GM12878 (cell line): ENCODE measurements around the gene SLCO2A1. TPM values are rescaled to one million over a fixed set of nuclear protein-coding genes. Genes with fewer than 3 reads are reported as not detected.

Experiments
- ATAC-seq: fragments of 200-7000 bp; cut with Tn5 transposase; 3 replicates; pipeline ENCODE4 v1.9.1; 2020; ENCODE audit warnings: mild to moderate bottlenecking, moderate library complexity
- BruUV-seq: library from RNA; stranded (reverse); fragments of 400-500 nt; replicated peaks from 2 replicates; lab custom pipeline; 2021; lab: Mats Ljungman, UMichigan
- CTCF ChIA-PET: fragments of 300-600 bp; sonication (Branson Sonifier 250); formaldehyde crosslinking; extraction: SDS; loops from one replicate; lab custom pipeline; 2021; ENCODE audit warnings: inconsistent platforms; lab: Yijun Ruan, JAX
- POLR2A ChIA-PET: fragments of 350-600 bp; formaldehyde crosslinking; extraction: SDS; loops from one replicate; lab custom pipeline; 2021; ENCODE audit warnings: inconsistent platforms; lab: Charles Lee
- RAD21 ChIA-PET: fragments of 300-600 bp; sonication (Branson Sonifier 250); formaldehyde crosslinking; loops from one replicate; lab custom pipeline; 2023; ENCODE audit warnings: antibody characterized with exemption; ENCODE audit not compliant: unreplicated experiment; lab: Charles Lee
- SMC1A ChIA-PET: fragments of 300-600 bp; sonication (Branson Sonifier 250); formaldehyde crosslinking; loops from one replicate; lab custom pipeline; 2023; ENCODE audit not compliant: unreplicated experiment, uncharacterized antibody; lab: Charles Lee
- DNase-seq: peaks from one replicate; pipeline ENCODE4 v3.0.0-alpha.2; 2011; ENCODE audit warnings: low read depth, low spot score
- FAIRE-seq: peaks from 3 replicates; lab custom pipeline; 2011; peaks lifted over from hg19 to GRCh38; lab: Jason Lieb, UNC
- H2AFZ ChIP-seq: 2 replicates; pipeline ENCODE4 v1.6.0; 2011; ENCODE audit warnings: low read depth, low read length, control low read depth; ENCODE audit not compliant: control insufficient read depth
- H3K27ac ChIP-seq: 2 replicates; pipeline ENCODE4 v1.5.1; 2011; ENCODE audit warnings: control low read depth; ENCODE audit not compliant: control insufficient read depth, insufficient read depth
- H3K27me3 ChIP-seq, 2 experiments: replicated peaks in 1 of 2; 2 replicates each; pipeline versions ENCODE4 v1.6.0 to v1.6.1; 2011; ENCODE audit warnings: low read length in 1 of 2; ENCODE audit not compliant: control insufficient read depth in 2 of 2, insufficient read depth in 2 of 2
- H3K36me3 ChIP-seq, 2 experiments: 2 replicates each; pipeline ENCODE4 v1.5.1; 2011; ENCODE audit warnings: low read length in 1 of 2; ENCODE audit not compliant: control insufficient read depth in 2 of 2, insufficient read depth in 2 of 2
- H3K4me1 ChIP-seq: 2 replicates; pipeline ENCODE4 v1.6.1; 2011; ENCODE audit warnings: mild to moderate bottlenecking, low read length, moderate library complexity, mixed read lengths; ENCODE audit not compliant: control insufficient read depth, insufficient read depth
- H3K4me2 ChIP-seq: 2 replicates; pipeline ENCODE4 v1.6.0; 2011; ENCODE audit warnings: control low read depth; ENCODE audit not compliant: control insufficient read depth, insufficient read depth
- H3K4me3 ChIP-seq: fragments of 200-600 bp; sonication (generic); 2 replicates; pipeline ENCODE4 v1.5.1; 2016
- H3K79me2 ChIP-seq: 2 replicates; pipeline ENCODE4 v1.6.0; 2011; ENCODE audit warnings: low read length; ENCODE audit not compliant: control insufficient read depth, insufficient read depth
- H3K9ac ChIP-seq: 2 replicates; pipeline ENCODE4 v1.8.0; 2011; ENCODE audit warnings: low read length, control low read depth, mixed read lengths; ENCODE audit not compliant: control insufficient read depth, insufficient read depth
- H3K9me3 ChIP-seq: replicated peaks from 3 replicates; pipeline ENCODE4 v1.5.1; 2011; ENCODE audit warnings: mild to moderate bottlenecking, low read length; ENCODE audit not compliant: control insufficient read depth, insufficient read depth
- H4K20me1 ChIP-seq: 2 replicates; pipeline ENCODE4 v1.6.0; 2011; ENCODE audit not compliant: control insufficient read depth, insufficient read depth
- ASH2L ChIP-seq: fragments of 300-600, 200-600 bp; sonication (generic); IDR thresholded peaks from 2 replicates; pipeline ENCODE4 v1.6.1; 2017; ENCODE audit warnings: low read depth, mild to moderate bottlenecking, borderline replicate concordance
- CREM ChIP-seq: IDR thresholded peaks from 2 replicates; pipeline ENCODE4 v1.6.1; 2014; ENCODE audit warnings: antibody characterized with exemption, low read depth
- FOS ChIP-seq: IDR thresholded peaks from 3 replicates; pipeline ENCODE4 v1.6.1; 2011; ENCODE audit warnings: borderline replicate concordance; ENCODE audit not compliant: insufficient read length; ENCODE audit errors: extremely low read depth
- KDM1A ChIP-seq: fragments of 200-600 bp; sonication (generic); IDR thresholded peaks from 2 replicates; pipeline ENCODE4 v1.6.1; 2016; ENCODE audit warnings: borderline replicate concordance
- NFYA ChIP-seq: IDR thresholded peaks from 2 replicates; pipeline ENCODE4 v1.6.1; 2011; ENCODE audit warnings: low read depth, mild to moderate bottlenecking, low read length, improper control_type of control experiment, borderline replicate concordance
- POU2F2 ChIP-seq: IDR thresholded peaks from 3 replicates; pipeline ENCODE4 v1.6.1; 2011; ENCODE audit warnings: low read depth, mild to moderate bottlenecking, low read length, borderline replicate concordance
- RBBP5 ChIP-seq: fragments of 200-600 bp; sonication (generic); conservative IDR thresholded peaks from 2 replicates; pipeline ENCODE4 v1.6.1; 2016
- RCOR1 ChIP-seq: conservative IDR thresholded peaks from 2 replicates; pipeline ENCODE4 v1.6.1; 2012; ENCODE audit warnings: low read depth, low read length, improper control_type of control experiment
- RELA ChIP-seq: fragments of 450-650 bp; IDR thresholded peaks from 2 replicates; pipeline ENCODE4 v1.8.0; 2014; ENCODE audit warnings: borderline replicate concordance; ENCODE audit not compliant: partially characterized antibody
- SMAD1 ChIP-seq: fragments of 450-650 bp; IDR thresholded peaks from 2 replicates; pipeline ENCODE4 v1.6.1; 2018; ENCODE audit warnings: mild to moderate bottlenecking, low read depth; ENCODE audit not compliant: partially characterized antibody
- YY1 ChIP-seq: IDR thresholded peaks from 2 replicates; pipeline ENCODE4 v1.6.1; 2011; ENCODE audit warnings: low read depth, mild to moderate bottlenecking, low read length
- ZNF274 ChIP-seq: IDR thresholded peaks from one replicate; pipeline ENCODE4 v1.8.0; 2011; ENCODE audit not compliant: insufficient read length, insufficient read depth
- WGBS: methylation state at CpG from one replicate; pipeline ENCODE4 v1.1.6; 2016; ENCODE audit warnings: low lambda C conversion rate; ENCODE audit not compliant: insufficient replicate concordance, insufficient coverage; ENCODE audit errors: missing lambda C conversion rate; 5-methylcytosine and 5-hydroxymethylcytosine counted together
- in situ Hi-C: fragments of 300-500 bp; cut with MboI; formaldehyde crosslinking; loops from 9 replicates; pipeline ENCODE4 v1.14.3; 2018; ENCODE audit warnings: mixed read lengths
- intact Hi-C: fragments of 100-400 bp; cut with micrococcal nuclease; formaldehyde crosslinking; loops from one replicate; pipeline ENCODE4 v1.14.2; 2022; ENCODE audit not compliant: unreplicated experiment
- polyA plus RNA-seq, 11 experiments: library from polyadenylated mRNA; depleted of rRNA in 4 of 11; unstranded in 6 of 11; stranded (reverse) in 5 of 11; fragments of >200 nt; fragmentation: Nextera tagmentation in 4 of 11; fragmentation: Illumina TruSeq in 1 of 11; extraction: Ambion mirVana in 4 of 11; extraction: Trizol in 1 of 11; gene quantifications; 1 replicate in 1 of 11; 2 replicates in 10 of 11; pipeline versions ENCODE4 v1.2.1 to v1.2.3, GENCODE V29; 2011 to 2016; ENCODE audit warnings: inconsistent platforms in 2 of 11, missing spikeins in 2 of 11, low read depth in 1 of 11
- total RNA-seq, 4 experiments: library from RNA; depleted of rRNA in 3 of 4; stranded (reverse); fragments of >200 nt in 3 of 4; fragmentation: Illumina TruSeq in 1 of 4; extraction: Trizol in 1 of 4; gene quantifications; 2 replicates each; pipeline versions ENCODE4 v1.2.1 to v1.2.3, GENCODE V29; 2013 to 2021
- TF ChIP-seq, protein P1 (sequence below): fragments of 450-650 bp; IDR thresholded peaks from 2 replicates; pipeline ENCODE4 v1.6.1; 2017; ENCODE audit warnings: mild to moderate bottlenecking, low read depth, inconsistent platforms; ENCODE audit not compliant: poor library complexity, severe bottlenecking
- TF ChIP-seq, protein P2 (sequence below): fragments of 150-350 bp; IDR thresholded peaks from 2 replicates; pipeline ENCODE4 v1.6.1; 2014; ENCODE audit warnings: mild to moderate bottlenecking, low read depth, low read length
- TF ChIP-seq, protein P3 (sequence below): IDR thresholded peaks from 2 replicates; pipeline ENCODE4 v1.6.1; 2011; ENCODE audit warnings: low read depth, low read length, improper control_type of control experiment, borderline replicate concordance

The SLCO2A1 gene
- total and polyA plus RNA-seq, 10 of the 15 experiments (the other 5 are each of a cell fraction or from before 2014, with no cell fraction given) = 0.05 TPM; not detected in 9

DNA sequence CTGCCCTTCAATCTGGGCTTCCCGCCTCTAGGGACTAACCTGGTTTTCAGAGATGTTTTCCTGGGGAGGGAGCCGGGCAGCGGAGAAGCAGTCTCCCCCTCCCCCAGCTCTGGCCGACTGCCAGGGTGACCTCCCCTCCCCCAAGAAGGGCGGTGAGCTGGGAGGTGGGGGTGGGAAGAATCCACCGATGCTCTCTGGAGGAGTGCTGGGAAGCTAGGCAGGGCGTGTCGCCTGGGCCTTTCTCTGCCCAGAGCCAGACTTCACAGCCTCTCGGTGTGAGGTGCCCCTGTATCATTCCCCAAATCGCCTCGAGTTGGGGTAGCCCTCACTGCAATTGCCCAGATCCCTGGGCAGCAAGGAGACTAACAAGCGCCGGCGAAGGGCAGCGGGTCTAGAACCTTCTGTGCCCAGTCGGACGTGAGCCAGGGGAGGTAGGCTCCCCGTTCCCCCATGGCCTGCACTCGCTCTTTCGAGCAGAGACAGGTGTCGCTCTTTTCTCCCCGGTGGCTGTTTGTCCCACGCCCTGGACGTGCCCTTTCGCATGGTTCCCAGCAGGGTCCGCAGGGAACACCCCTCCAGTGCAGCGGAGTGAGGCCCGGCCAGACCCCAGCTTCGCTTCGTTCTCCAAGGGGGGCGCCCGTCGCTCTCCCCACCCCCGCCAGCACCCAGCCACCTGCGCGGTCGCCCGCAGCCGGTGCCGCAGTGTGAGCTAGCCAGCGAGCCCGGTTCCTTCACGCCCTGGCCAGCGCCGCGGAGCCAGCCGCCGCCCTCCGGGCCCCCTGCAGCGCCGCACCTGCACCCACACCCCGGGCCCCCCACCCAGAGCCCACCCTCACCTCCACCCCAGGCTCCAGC, 135.1 kb downstream of the SLCO2A1 start:
- Histone ChIP-seq H4K20me1 (no peaks in the 10 kb centered on the region; the same call in 1 of the 2 replicates), H3K4me1 (no peaks in the 10 kb centered on the region), H3K9me3 (no peaks in the 10 kb centered on the region; the same call in 2 of the 3 replicates), H3K36me3 (no peaks in the 10 kb centered on the region), H3K27ac (no peak overlapping the region), H2AFZ (no peak overlapping the region), H3K4me2 (peak overlapping the region; percentile 33; the same call in 1 of the 2 replicates), H3K4me3 (no peak overlapping the region), H3K79me2 (no peaks in the 10 kb centered on the region), H3K27me3 (peaks cover 12 to 13% of the 10 kb centered on the region in 2 experiments), H3K9ac (no peak overlapping the region)
- in situ Hi-C loops (no loop called here), intact Hi-C loops (no loop called here)
- ATAC-seq (no peak), FAIRE-seq (no peak), DNase-seq (no peak)
- WGBS = 45% methylated on average over 34 of the region's 52 CpGs
- BruUV-seq = no TSS peak
- POLR2A ChIA-PET = no interaction called here
- SMC1A ChIA-PET = no interaction called here
- CTCF ChIA-PET = no interaction called here
- RAD21 ChIA-PET = no interaction called here
- TF ChIP-seq FOS (no peak), ZNF274 (no peak), NFYA (no peak), RELA (no peak), RBBP5 (no peak), POU2F2 (no peak), ASH2L (no peak), CREM (no peak), KDM1A (no peak), SMAD1 (no peak), RCOR1 (no peak), YY1 (no peak)
- TF ChIP-seq, protein P1, sequence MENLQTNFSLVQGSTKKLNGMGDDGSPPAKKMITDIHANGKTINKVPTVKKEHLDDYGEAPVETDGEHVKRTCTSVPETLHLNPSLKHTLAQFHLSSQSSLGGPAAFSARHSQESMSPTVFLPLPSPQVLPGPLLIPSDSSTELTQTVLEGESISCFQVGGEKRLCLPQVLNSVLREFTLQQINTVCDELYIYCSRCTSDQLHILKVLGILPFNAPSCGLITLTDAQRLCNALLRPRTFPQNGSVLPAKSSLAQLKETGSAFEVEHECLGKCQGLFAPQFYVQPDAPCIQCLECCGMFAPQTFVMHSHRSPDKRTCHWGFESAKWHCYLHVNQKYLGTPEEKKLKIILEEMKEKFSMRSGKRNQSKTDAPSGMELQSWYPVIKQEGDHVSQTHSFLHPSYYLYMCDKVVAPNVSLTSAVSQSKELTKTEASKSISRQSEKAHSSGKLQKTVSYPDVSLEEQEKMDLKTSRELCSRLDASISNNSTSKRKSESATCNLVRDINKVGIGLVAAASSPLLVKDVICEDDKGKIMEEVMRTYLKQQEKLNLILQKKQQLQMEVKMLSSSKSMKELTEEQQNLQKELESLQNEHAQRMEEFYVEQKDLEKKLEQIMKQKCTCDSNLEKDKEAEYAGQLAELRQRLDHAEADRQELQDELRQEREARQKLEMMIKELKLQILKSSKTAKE = no peak
- TF ChIP-seq, protein P2, sequence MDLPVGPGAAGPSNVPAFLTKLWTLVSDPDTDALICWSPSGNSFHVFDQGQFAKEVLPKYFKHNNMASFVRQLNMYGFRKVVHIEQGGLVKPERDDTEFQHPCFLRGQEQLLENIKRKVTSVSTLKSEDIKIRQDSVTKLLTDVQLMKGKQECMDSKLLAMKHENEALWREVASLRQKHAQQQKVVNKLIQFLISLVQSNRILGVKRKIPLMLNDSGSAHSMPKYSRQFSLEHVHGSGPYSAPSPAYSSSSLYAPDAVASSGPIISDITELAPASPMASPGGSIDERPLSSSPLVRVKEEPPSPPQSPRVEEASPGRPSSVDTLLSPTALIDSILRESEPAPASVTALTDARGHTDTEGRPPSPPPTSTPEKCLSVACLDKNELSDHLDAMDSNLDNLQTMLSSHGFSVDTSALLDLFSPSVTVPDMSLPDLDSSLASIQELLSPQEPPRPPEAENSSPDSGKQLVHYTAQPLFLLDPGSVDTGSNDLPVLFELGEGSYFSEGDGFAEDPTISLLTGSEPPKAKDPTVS = no peak
- TF ChIP-seq, protein P3, sequence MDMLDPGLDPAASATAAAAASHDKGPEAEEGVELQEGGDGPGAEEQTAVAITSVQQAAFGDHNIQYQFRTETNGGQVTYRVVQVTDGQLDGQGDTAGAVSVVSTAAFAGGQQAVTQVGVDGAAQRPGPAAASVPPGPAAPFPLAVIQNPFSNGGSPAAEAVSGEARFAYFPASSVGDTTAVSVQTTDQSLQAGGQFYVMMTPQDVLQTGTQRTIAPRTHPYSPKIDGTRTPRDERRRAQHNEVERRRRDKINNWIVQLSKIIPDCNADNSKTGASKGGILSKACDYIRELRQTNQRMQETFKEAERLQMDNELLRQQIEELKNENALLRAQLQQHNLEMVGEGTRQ = no peak
